ENCODE data around the gene GRK4. TPM values are rescaled to one million over a fixed set of nuclear protein-coding genes. Genes with fewer than 3 reads are reported as not detected.

The GRK4 gene
- total RNA-seq, 1 donor from 2014 or later: 9.3 TPM

DNA sequence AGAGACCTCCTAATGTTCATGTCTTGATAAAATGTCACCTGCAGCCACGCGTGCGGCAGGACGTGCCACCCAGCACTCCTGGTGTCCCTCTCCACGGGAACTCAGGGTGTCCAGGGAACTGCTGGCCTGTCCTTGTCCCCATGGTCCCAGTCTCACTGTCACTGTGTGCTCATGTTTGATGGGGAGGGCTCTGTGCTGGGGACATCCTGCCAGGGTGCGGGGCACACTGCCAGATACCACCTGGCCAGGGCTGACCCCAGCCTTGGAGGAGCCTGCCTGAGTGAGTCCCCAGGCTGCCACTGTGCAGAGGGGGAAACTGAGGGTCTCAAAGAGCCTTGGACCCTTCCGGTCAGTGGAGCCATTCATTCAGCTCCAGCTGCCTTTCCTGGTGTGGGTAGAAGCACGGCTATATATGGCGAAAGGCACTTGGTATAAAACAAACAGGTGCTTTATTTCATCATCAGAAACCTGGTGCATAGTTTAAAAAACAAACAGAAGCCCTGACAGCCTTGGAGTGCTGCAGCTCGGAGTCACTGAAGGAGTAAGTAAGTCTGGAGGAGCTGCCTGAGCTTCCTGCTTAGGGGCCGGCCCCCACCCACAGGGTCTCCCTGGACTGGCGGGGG is 33.1 kb upstream of the GRK4 start:
- Mint-ChIP-seq H3K27ac (no peak overlapping the region), H3K4me3 (no peak overlapping the region), H3K9me3 (no peaks in the 10 kb centered on the region)

DNA sequence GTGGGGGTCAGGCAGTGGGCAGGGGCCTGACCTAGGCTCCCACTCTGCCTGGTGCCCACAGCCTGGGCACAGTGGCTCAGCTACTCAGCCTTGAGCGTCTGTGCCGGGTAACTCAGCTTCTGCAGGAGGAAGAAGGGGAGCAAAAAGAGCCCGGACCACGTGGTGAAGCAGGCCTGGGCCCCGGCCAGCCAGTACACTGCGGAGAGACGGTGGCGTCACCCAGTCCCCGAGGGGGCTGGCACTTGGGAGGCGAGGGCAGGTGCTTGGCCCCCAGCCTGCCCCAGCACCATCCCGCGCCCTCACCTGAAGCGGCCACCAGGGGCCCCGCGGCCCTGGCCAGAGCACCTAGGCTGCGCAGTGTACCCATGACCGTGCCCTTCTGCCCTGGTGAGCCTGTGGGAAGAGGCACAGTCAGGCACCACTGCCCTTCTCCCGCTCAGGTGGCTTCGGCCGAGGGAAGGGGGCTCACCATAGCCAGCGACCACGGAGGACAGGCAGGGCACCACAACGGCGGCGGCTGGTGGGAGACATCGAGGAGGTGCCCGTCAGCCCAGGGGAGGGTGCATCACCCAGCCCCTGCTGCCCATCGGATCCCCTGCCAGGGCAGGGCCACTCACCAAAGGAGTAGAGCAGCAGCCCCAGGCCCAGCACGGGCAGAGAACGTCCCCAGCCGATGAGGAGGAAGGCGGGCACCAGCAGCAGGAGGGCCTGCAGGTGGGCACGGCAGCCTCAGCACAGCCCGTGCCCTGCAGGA is 32.4 kb upstream of the GRK4 start:
- TF ChIP-seq, protein P1, sequence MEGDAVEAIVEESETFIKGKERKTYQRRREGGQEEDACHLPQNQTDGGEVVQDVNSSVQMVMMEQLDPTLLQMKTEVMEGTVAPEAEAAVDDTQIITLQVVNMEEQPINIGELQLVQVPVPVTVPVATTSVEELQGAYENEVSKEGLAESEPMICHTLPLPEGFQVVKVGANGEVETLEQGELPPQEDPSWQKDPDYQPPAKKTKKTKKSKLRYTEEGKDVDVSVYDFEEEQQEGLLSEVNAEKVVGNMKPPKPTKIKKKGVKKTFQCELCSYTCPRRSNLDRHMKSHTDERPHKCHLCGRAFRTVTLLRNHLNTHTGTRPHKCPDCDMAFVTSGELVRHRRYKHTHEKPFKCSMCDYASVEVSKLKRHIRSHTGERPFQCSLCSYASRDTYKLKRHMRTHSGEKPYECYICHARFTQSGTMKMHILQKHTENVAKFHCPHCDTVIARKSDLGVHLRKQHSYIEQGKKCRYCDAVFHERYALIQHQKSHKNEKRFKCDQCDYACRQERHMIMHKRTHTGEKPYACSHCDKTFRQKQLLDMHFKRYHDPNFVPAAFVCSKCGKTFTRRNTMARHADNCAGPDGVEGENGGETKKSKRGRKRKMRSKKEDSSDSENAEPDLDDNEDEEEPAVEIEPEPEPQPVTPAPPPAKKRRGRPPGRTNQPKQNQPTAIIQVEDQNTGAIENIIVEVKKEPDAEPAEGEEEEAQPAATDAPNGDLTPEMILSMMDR (conservative IDR thresholded peaks at IDR 0.05): peak; percentile 46
- Mint-ChIP-seq H3K9me3 (no peaks in the 10 kb centered on the region), H3K27ac (no peak overlapping the region), H3K27me3 (no peaks in the 10 kb centered on the region), H3K4me1 (ENCODE audit: unreplicated experiment) (peaks cover 9% of the 10 kb centered on the region), H3K4me3 (no peak overlapping the region), H3K36me3 (peaks cover 12% of the 10 kb centered on the region)
- no peak for DNase-seq (ENCODE audit: extremely low spot score, unreplicated experiment)

More for the DNA sequence above, 33.1 kb upstream of the GRK4 start:
- DNase-seq (ENCODE audit: extremely low spot score, unreplicated experiment): no peak
- Mint-ChIP-seq H3K27me3 (no peaks in the 10 kb centered on the region), H3K36me3 (peaks cover 12% of the 10 kb centered on the region), H3K4me1 (ENCODE audit: unreplicated experiment) (peaks cover 5% of the 10 kb centered on the region)
- TF ChIP-seq, protein P1 (conservative IDR thresholded peaks at IDR 0.05): no peak

DNA sequence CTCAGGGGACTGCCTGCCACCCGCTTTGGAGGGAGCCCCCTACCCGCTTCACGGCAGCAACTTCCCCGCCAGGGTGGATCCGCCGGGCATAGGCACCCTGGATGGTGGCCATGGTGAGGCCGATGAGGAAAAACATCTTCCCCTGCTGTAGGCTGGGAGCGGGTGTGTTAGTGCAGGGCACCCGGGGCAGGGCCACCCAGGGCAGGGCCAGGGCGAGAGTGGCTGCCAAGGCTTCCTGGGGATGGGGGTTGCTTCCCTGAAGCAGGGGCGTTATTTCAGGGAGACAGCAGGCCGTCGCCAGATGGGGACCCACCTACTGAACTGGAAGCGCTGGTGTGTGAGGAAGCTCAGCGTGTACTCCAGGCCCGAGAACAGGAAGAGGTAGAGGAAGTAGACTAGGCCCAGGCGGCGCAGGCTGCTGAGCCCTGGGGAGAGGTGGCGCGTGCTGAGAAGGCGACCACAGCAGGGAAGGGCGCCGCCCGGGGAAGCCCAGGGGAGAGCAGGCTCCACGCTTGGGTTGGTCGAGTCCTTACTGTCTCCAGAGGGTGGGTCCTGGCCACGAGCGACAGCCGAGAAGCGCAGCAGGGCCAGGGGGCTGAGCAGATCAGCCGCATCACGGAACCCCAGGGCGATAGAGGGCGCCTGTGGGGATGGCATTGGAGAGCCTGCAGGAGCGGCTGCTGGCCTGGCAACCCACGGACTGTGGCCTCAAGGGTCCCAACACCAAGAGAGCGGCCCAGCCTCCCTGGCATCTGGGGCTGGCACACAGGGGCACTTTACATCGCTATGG is 31.7 kb upstream of the GRK4 start:
- Mint-ChIP-seq H3K27me3 (no peaks in the 10 kb centered on the region), H3K27ac (peak overlapping the region; percentile 41), H3K36me3 (peaks cover 9% of the 10 kb centered on the region), H3K9me3 (no peaks in the 10 kb centered on the region), H3K4me3 (peak overlapping the region; percentile 87), H3K4me1 (ENCODE audit: unreplicated experiment) (peaks cover 15% of the 10 kb centered on the region)
- DNase-seq (ENCODE audit: extremely low spot score, unreplicated experiment): no peak
- TF ChIP-seq, protein P1 (conservative IDR thresholded peaks at IDR 0.05): no peak

GRCh38 chr4:2932321-2932950 is 30.9 kb upstream of the GRK4 start:
- DNase-seq (ENCODE audit: extremely low spot score, unreplicated experiment): no peak
- no peaks in the 10 kb centered on the region for H3K27me3 Mint-ChIP-seq
- H3K9me3 Mint-ChIP-seq: no peaks in the 10 kb centered on the region
- TF ChIP-seq, protein P1 (conservative IDR thresholded peaks at IDR 0.05): no peak
- H3K36me3 Mint-ChIP-seq: peaks cover 11% of the 10 kb centered on the region
- peak overlapping the region; percentile 87 for H3K4me3 Mint-ChIP-seq
- peak overlapping the region; percentile 94 for H3K27ac Mint-ChIP-seq
- H3K4me1 Mint-ChIP-seq (ENCODE audit: unreplicated experiment): peaks cover 22% of the 10 kb centered on the region

DNA sequence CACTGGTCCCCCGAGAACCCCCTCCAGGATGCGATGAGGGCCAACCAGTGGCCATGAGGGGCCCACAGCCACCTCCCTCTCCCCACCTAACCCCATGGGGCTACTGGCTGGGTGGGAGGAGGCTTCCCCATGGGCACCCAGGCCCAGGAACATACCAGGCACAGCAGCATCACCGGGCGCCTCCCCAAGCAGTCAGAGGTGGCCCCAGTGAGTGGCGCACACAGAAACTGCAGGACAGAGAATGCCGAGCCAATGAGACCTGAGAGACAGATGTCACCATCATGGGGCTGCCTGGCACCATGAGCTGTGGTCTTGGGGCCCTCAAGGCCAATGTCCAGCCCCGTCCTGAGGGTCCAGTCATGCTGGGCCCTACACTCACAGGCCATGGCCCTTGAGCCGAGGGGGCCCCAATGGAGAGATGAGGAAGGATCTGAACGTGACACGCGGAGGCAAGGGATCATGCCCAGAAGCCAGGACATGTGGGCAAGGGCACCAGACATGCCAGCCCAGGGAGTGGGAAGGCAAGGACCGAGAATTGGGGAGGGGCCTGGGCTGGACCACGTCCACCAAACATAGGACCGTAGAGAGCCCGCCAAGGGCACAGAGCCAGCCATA is 30.3 kb upstream of the GRK4 start:
- H3K27ac Mint-ChIP-seq: peak overlapping the region; percentile 94
- peaks cover 22% of the 10 kb centered on the region for H3K4me1 Mint-ChIP-seq (ENCODE audit: unreplicated experiment)
- H3K36me3 Mint-ChIP-seq: peaks cover 9% of the 10 kb centered on the region
- DNase-seq (ENCODE audit: extremely low spot score, unreplicated experiment): no peak
- H3K4me3 Mint-ChIP-seq: peak overlapping the region; percentile 87
- H3K9me3 Mint-ChIP-seq: no peaks in the 10 kb centered on the region
- H3K27me3 Mint-ChIP-seq: no peaks in the 10 kb centered on the region
- TF ChIP-seq, protein P1 (conservative IDR thresholded peaks at IDR 0.05): no peak
